GM20000 (cell line): ENCODE measurements around the gene TACR1.

Experiments used
- DNase-seq: peaks from one replicate; pipeline ENCODE4 v3.0.0; 2012; ENCODE audit warnings: low spot score
- CTCF ChIP-seq: IDR thresholded peaks from 2 replicates; pipeline ENCODE4 v1.5.1; 2012; ENCODE audit warnings: mild to moderate bottlenecking, control low read depth; ENCODE audit errors: extremely low read depth, missing control alignments

TACR1 gene

GRCh38 chr2:75130171-75130570, 69.1 kb downstream of the TACR1 start:
- TF ChIP-seq CTCF, result no peak
- DNase-seq, result no peak

GRCh38 chr2:75123876-75124275, 75.4 kb downstream of the TACR1 start:
- no peak for DNase-seq
- TF ChIP-seq CTCF, result no peak

GRCh38 chr2:75113231-75113869, 86.0 kb downstream of the TACR1 start:
- no peak for TF ChIP-seq CTCF
- no peak for DNase-seq

GRCh38 chr2:75108937-75109482, 90.3 kb downstream of the TACR1 start:
- no peak for TF ChIP-seq CTCF

GRCh38 chr2:75102011-75102410, 97.3 kb downstream of the TACR1 start:
- TF ChIP-seq CTCF, result no peak
- DNase-seq, result no peak

More at GRCh38 chr2:75108937-75109482, 90.3 kb downstream of the TACR1 start:
- no peak for DNase-seq

GRCh38 chr2:75100801-75101151, 98.5 kb downstream of the TACR1 start:
- TF ChIP-seq CTCF, result no peak
- DNase-seq, result no peak

- no peak for TF ChIP-seq CTCF
- no peak for DNase-seq
These were observed 99.1 kb downstream of the TACR1 start for GRCh38 chr2:75100011-75100800.
